ENCODE results near the gene TMEM30B. TPM values are rescaled to one million over a fixed set of nuclear protein-coding genes. Genes with fewer than 3 reads are reported as not detected.

The TMEM30B gene
- total and polyA plus RNA-seq, 2 of the 8 experiments (the other 6 are each of a cell fraction or from before 2014, with no cell fraction given) = 11.2 to 18.7 TPM

DNA sequence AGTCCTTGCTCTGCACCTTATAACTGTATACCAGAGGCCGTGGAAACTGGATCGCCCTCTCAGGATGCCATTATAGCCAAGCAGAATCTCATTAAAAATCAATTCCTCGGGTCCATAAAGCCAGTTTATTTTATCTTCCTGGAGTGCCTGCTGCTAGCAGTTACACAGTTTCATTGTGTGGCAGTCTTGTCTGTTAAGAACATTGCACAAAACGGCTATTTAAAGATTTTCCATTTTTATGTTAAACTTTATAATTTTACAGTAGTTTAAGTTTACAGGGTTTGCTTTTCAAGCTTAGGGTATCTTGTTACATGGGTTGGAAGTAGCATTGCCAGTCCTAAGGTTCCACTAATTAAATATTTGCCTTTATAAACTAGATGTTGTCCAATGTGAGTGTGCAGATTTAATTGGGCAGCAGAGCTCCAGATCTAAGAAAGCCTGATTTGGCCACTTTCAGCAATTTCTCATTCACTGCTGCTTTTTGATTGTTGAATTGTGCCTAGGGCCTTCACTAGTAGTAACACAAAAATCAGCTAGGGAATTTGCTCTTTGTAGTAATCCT lies 17.0 kb downstream of the TMEM30B start:
- no peak overlapping the region for H3K4me2 ChIP-seq (ENCODE audit: insufficient read depth in 1 of 2, low read depth in 2 of 2, low read length in 2 of 2)
- H4K5ac ChIP-seq (ENCODE audit: insufficient read length, low read depth, low read length) = no peak overlapping the region
- H4K91ac ChIP-seq (replicated peaks; ENCODE audit: insufficient read length, low read length) = no peak overlapping the region
- POLR2A ChIA-PET (ENCODE audit: partially characterized antibody) = no interaction called here
- H3K23me2 ChIP-seq (ENCODE audit: low read depth, low read length) = peaks cover 2% of the 10 kb centered on the region; the same call in 1 of the 2 replicates
- CTCF ChIA-PET (ENCODE audit: partially characterized antibody) = interaction anchor here (0.9 kb wide), 1 partner anchor 22 kb away, joined by 4 read pairs; no protein-coding TSS in a partner anchor
- H3K23ac ChIP-seq (ENCODE audit: insufficient read length) = no peak overlapping the region
- no peak overlapping the region for H3K56ac ChIP-seq (replicated peaks; ENCODE audit: insufficient read length, low read depth, low read length)
- no peaks in the 10 kb centered on the region for H3K79me2 ChIP-seq (ENCODE audit: control insufficient read depth in 1 of 2, insufficient read depth in 2 of 2, low read length in 2 of 2)
- H2AFZ ChIP-seq (ENCODE audit: low read length) = no peak overlapping the region
- DNase-seq (ENCODE audit: low read depth in 1 of 2, low spot score in 2 of 2) = no peak
- no peak overlapping the region for H3K27ac ChIP-seq (ENCODE audit: low read depth, low read length)
- no peak overlapping the region for H2BK120ac ChIP-seq (replicated peaks; ENCODE audit: low read depth, low read length)
- H3K9ac ChIP-seq (replicated peaks in 1 of 4; ENCODE audit: extremely low read depth in 1 of 4, low read depth in 3 of 4, low read length in 3 of 4) = no peak overlapping the region
- H2BK5ac ChIP-seq (ENCODE audit: low read depth, low read length) = no peak overlapping the region
- no peak overlapping the region for H3K14ac ChIP-seq (ENCODE audit: insufficient read length)
- H3K27me3 ChIP-seq (replicated peaks in 1 of 4; ENCODE audit: control insufficient read depth in 3 of 4, extremely low read depth in 1 of 4, insufficient read depth in 3 of 4, low read length in 3 of 4) = peaks cover 0 to 1% (median 0%) of the 10 kb centered on the region in 4 experiments; a peak in 1 of 7 replicates
- H3K9me3 ChIP-seq (ENCODE audit: insufficient read depth in 2 of 2, low read depth in 1 of 2, low read length in 1 of 2) = no peaks in the 10 kb centered on the region
- no peak overlapping the region for H2BK20ac ChIP-seq (ENCODE audit: low read length)
- no peak overlapping the region for H4K8ac ChIP-seq (ENCODE audit: extremely low read depth, insufficient read depth, low read length)
- H2BK15ac ChIP-seq (ENCODE audit: low read length) = no peak overlapping the region
- peaks cover 0 to 3% (median 0%) of the 10 kb centered on the region in 4 experiments; a peak in 1 of 7 replicates for H3K4me1 ChIP-seq (replicated peaks in 1 of 4; ENCODE audit: control insufficient read depth in 3 of 4, insufficient read depth in 4 of 4, low read length in 3 of 4)
- no peak for FAIRE-seq
- no peaks in the 10 kb centered on the region for H4K20me1 ChIP-seq (replicated peaks in 1 of 2; ENCODE audit: control insufficient read depth in 1 of 2, insufficient read depth in 2 of 2, low read length in 2 of 2)
- no peak overlapping the region for H2BK12ac ChIP-seq (ENCODE audit: low read depth, low read length)
- no peak overlapping the region for H3K4me3 ChIP-seq (ENCODE audit: extremely low read depth in 1 of 4, insufficient read depth in 2 of 4, low read depth in 3 of 4, low read length in 4 of 4)
- WGBS, 2 experiments (ENCODE audit: extremely low coverage in 1 of 2, insufficient coverage in 1 of 2, insufficient read length in 1 of 2, insufficient replicate concordance in 2 of 2, low coverage in 1 of 2, low lambda C conversion rate in 2 of 2, missing lambda C conversion rate in 1 of 2) = 87% methylated on average over 4 of the region's 4 CpGs; no CpG with 5 or more reads in 1 of the 2 experiments
- no peaks in the 10 kb centered on the region for H3K36me3 ChIP-seq (ENCODE audit: control insufficient read depth in 2 of 4, insufficient read depth in 4 of 4, low read length in 3 of 4)
- H3K18ac ChIP-seq (ENCODE audit: extremely low read depth, low read length) = no peak overlapping the region
- no peak overlapping the region for H3K4ac ChIP-seq (replicated peaks; ENCODE audit: insufficient read length, low read depth, low read length)
- H2AK5ac ChIP-seq (ENCODE audit: low read depth, low read length) = no peak overlapping the region
- H3K79me1 ChIP-seq (ENCODE audit: low read depth, low read length) = no peaks in the 10 kb centered on the region
- TF ChIP-seq SUZ12 (IDR thresholded peaks at IDR 0.05; ENCODE audit: low read length) = no peak
- TF ChIP-seq CBX8 (IDR thresholded peaks at IDR 0.05; ENCODE audit: borderline replicate concordance, low read depth, low read length) = no peak
- no peak for TF ChIP-seq CHD2 (IDR thresholded peaks at IDR 0.05; ENCODE audit: low read length)
- TF ChIP-seq POLR2A (IDR thresholded peaks at IDR 0.05; ENCODE audit: control extremely low read depth in 1 of 2, low read depth in 2 of 2, low read length in 2 of 2) = no peak
- no peak for TF ChIP-seq SIX5 (IDR thresholded peaks at IDR 0.05; ENCODE audit: low read depth, low read length)
- TF ChIP-seq, protein P1, sequence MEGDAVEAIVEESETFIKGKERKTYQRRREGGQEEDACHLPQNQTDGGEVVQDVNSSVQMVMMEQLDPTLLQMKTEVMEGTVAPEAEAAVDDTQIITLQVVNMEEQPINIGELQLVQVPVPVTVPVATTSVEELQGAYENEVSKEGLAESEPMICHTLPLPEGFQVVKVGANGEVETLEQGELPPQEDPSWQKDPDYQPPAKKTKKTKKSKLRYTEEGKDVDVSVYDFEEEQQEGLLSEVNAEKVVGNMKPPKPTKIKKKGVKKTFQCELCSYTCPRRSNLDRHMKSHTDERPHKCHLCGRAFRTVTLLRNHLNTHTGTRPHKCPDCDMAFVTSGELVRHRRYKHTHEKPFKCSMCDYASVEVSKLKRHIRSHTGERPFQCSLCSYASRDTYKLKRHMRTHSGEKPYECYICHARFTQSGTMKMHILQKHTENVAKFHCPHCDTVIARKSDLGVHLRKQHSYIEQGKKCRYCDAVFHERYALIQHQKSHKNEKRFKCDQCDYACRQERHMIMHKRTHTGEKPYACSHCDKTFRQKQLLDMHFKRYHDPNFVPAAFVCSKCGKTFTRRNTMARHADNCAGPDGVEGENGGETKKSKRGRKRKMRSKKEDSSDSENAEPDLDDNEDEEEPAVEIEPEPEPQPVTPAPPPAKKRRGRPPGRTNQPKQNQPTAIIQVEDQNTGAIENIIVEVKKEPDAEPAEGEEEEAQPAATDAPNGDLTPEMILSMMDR (IDR thresholded peaks at IDR 0.05; ENCODE audit: control extremely low read depth in 1 of 3, insufficient read depth in 1 of 3, low read depth in 1 of 3, low read length in 3 of 3) = no peak
- no peak for TF ChIP-seq TAF1 (IDR thresholded peaks at IDR 0.05; ENCODE audit: low read depth, low read length)
- TF ChIP-seq ASH2L (IDR thresholded peaks at IDR 0.05; ENCODE audit: low read length) = no peak
- no peak for TF ChIP-seq GABPA (IDR thresholded peaks at IDR 0.05; ENCODE audit: borderline replicate concordance, insufficient read depth, low read length)
- TF ChIP-seq KDM5A (IDR thresholded peaks at IDR 0.05; ENCODE audit: low read length) = no peak
- no peak for TF ChIP-seq POLR2AphosphoS5 (IDR thresholded peaks at IDR 0.05; ENCODE audit: low read depth, low read length)
- no peak for TF ChIP-seq SIRT6 (IDR thresholded peaks at IDR 0.05; ENCODE audit: low read length)

Measured in H1 (cell line).